Cardiac muscle cell (in vitro differentiated cells and primary cell): ENCODE results near the gene GART. TPM values are rescaled to one million over a fixed set of nuclear protein-coding genes. Genes with fewer than 3 reads are reported as not detected.

Experiments used
- DNase-seq, 2 donors: peaks; one replicate each; pipeline versions ENCODE4 v3.0.0 to v3.0.0-alpha.2; 2010 to 2017; ENCODE audit warnings: low read depth in 1 of 2, low spot score in 1 of 2
- H3K27ac ChIP-seq: fragments of 200-600 bp; sonication (generic); 2 replicates; pipeline ENCODE4 v1.5.1; 2016
- H3K27me3 ChIP-seq: fragments of 200-600 bp; sonication (generic); 2 replicates; pipeline ENCODE4 v1.6.0; 2016; ENCODE audit warnings: control low read depth
- H3K36me3 ChIP-seq: fragments of 200-600 bp; sonication (generic); 2 replicates; pipeline ENCODE4 v1.5.1; 2016; ENCODE audit warnings: control low read depth
- H3K4me1 ChIP-seq: fragments of 200-600 bp; sonication (generic); 2 replicates; pipeline ENCODE4 v1.8.1; 2017; ENCODE audit warnings: low read depth, mild to moderate bottlenecking, mixed run types
- H3K4me3 ChIP-seq: fragments of 200-600 bp; sonication (generic); 2 replicates; pipeline ENCODE4 v1.5.1; 2016; ENCODE audit warnings: mild to moderate bottlenecking
- H3K9me3 ChIP-seq: fragments of 200-600 bp; sonication (generic); 2 replicates; pipeline ENCODE4 v1.5.1; 2017; ENCODE audit warnings: low read depth, mild to moderate bottlenecking, control low read depth
- polyA plus RNA-seq: library from polyadenylated mRNA; unstranded; fragments of >200 nt; fragmentation: Nextera tagmentation; extraction: Ambion mirVana; gene quantifications from 2 replicates; pipeline ENCODE4 v1.2.1, GENCODE V29; 2016
- total RNA-seq: library from RNA; depleted of rRNA; stranded (reverse); fragments of >200 nt; gene quantifications from 2 replicates; pipeline ENCODE4 v1.2.3, GENCODE V29; 2016
- TF ChIP-seq, protein P1 (sequence below): IDR thresholded peaks from 2 replicates; pipeline ENCODE4 v1.5.1; 2012; ENCODE audit warnings: low read depth, mild to moderate bottlenecking, low read length

The GART gene
- total and polyA plus RNA-seq, 2 experiments from 2014 or later, result 53.7 to 129 TPM

DNA sequence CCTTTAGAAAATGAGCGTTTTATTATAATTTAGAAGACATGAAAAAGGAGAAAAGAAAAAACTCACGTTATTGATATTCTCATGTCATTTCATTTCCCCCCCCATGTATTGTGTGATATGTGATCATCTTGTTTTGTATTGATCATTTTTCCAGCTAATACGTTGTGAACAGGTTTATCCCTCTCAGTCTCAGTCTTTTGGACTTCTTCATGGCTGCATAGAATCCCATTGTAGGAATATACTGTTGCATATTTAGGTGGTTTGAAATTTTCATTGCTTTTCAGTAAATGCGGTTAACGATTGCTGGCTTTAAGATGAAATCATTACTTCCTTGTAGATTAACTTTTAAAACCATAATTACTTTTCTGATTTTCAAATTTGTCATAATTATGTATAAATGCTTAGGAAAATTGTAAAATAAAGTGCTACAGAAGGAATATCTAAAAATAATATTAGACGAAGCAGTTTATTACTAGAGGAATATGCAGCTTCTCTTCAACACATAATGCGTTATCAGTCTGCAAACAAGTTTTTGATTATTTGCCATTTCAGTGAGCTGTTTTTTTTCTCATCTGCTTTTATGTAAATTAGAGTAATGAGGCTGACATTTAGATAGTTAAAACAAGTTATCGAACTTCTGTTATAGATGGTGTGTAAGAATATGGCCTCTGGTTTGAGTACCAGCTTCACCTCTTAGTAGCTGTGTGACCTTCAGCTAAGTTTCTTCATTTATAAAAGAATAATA, 2.7 kb upstream of the GART start:
- TF ChIP-seq, protein P1, sequence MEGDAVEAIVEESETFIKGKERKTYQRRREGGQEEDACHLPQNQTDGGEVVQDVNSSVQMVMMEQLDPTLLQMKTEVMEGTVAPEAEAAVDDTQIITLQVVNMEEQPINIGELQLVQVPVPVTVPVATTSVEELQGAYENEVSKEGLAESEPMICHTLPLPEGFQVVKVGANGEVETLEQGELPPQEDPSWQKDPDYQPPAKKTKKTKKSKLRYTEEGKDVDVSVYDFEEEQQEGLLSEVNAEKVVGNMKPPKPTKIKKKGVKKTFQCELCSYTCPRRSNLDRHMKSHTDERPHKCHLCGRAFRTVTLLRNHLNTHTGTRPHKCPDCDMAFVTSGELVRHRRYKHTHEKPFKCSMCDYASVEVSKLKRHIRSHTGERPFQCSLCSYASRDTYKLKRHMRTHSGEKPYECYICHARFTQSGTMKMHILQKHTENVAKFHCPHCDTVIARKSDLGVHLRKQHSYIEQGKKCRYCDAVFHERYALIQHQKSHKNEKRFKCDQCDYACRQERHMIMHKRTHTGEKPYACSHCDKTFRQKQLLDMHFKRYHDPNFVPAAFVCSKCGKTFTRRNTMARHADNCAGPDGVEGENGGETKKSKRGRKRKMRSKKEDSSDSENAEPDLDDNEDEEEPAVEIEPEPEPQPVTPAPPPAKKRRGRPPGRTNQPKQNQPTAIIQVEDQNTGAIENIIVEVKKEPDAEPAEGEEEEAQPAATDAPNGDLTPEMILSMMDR, result no peak

DNA sequence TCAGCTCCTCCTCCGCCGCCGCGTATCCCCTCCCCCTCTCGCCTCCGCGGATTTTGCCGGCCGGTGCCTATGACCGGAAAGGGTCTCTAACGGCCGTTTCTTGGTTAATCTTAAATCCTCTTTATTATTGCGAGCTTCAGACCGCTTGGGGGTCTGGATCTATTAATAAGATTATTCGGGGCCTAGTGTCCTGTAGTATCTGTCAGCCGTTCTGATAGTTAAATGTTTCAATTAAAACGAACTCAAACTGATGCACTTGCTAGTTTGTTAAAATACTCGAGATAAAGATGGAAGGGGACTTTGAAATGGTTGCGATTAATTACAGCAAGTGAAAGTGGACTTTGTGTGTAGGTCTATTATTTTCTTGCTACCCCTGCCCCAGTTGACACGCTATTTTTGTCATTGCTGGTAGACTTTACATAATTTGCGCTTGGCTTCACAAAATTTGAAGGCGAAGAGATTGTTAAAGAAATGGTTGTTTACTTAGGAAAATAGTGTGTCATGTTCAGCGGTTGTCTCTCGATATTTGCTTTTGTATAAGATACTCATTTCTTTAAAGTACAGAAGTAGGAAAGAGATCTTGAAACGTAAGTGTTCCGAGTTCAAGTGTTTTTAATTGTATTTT, 1.7 kb upstream of the GART start:
- peak overlapping the region; percentile 97 for H3K27ac ChIP-seq
- TF ChIP-seq, protein P1, result no peak
- peaks cover 20% of the 10 kb centered on the region for H3K4me1 ChIP-seq
- DNase-seq, result no peak
- H3K36me3 ChIP-seq, result peaks cover 20% of the 10 kb centered on the region
- no peaks in the 10 kb centered on the region for H3K9me3 ChIP-seq
- no peaks in the 10 kb centered on the region for H3K27me3 ChIP-seq
- peak overlapping the region; percentile 93 for H3K4me3 ChIP-seq

More for the DNA sequence above, 2.7 kb upstream of the GART start:
- Histone ChIP-seq H3K36me3 (peaks cover 27% of the 10 kb centered on the region), H3K27ac (no peak overlapping the region), H3K27me3 (no peaks in the 10 kb centered on the region), H3K4me3 (peak overlapping the region; percentile 93), H3K4me1 (peaks cover 20% of the 10 kb centered on the region), H3K9me3 (no peaks in the 10 kb centered on the region)
- no peak for DNase-seq

DNA sequence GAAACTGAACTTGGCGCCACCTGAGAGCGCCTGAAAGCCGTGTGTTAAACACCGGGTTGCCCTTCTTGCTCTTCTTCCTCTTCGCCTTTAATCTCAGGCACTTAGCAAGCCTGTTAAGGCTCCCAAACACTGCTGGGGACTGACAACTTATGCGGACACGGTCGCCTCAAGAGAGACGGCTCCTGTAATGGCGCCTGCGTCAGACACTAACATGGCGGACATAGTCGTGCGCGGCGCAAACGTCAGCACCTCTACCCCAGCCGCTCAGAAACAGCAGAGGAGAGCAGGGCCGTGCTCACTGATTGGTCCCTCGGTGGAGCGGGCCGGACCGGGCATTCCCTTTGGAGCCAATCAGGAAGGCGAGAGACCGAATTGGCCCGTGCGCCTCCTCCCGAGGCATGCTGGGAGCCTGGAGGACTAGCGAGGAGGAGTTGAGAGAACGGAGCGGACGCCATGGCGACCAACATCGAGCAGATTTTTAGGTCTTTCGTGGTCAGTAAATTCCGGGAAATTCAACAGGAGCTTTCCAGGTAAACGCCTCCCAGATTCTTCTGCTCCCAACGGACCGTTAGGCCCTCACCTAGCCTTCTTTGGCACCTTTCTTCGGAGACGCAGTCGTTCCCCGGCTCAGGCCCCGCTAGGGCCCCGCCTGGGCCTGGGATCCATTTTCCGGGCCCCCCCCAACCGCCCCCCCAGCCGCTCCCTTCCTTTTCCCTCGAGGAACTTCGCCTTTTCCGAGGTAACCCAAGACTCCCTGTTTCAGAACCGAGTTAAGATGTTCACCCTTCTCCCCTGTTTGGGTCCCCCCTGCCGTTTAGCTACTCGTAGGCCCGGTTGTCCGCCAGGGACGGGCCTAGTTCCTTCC, 955 bp upstream of the GART start, which contains the start of gene SON:
Gene SON, plus strand, starts transcription at position 399 of the 865 bp plus-strand sequence. Its CDS starts 55 bp downstream, at position 454.
- Histone ChIP-seq H3K27ac (peak within 1 kb of the TSS; percentile 97), H3K36me3 (peaks cover 17% of the 10 kb centered on the region), H3K9me3 (no peaks in the 10 kb centered on the region), H3K27me3 (no peaks in the 10 kb centered on the region), H3K4me1 (peaks cover 20% of the 10 kb centered on the region), H3K4me3 (peak within 1 kb of the TSS; percentile 93)
- peak; percentile 99 for DNase-seq
- TF ChIP-seq, protein P1, result no peak

DNA sequence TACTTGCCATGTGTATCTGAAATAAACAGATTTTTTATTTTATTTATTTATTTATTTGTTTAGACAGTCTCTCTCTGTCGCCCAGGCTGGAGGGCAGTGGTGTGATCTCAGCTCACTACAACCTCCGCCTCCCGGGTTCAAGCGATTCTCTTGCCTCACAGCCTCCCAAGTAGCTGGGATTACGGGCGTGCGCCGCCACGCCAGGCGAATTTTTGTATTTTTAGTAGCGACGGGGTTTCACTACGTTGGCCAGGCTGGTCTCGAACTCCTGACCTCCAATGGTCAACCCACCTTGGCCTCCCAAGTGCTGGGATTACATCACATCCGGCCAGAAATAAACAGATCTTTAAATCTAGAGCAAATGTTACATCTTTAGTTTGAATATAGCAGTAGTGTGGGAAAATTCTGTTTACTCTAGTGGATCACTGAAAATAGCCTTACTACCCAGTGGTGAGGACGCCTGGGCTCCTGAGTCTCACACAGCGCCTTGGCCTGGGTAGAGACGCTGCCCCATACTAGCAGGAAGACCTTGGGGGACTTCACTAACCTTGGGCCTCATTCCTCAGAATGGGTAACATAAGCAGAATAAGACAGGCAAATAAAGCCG, 709 bp downstream of the GART start:
- peak in 1 of 2 donors; percentile 25 for DNase-seq
- TF ChIP-seq, protein P1, result no peak
- no peaks in the 10 kb centered on the region for H3K9me3 ChIP-seq
- H3K36me3 ChIP-seq, result peaks cover 16% of the 10 kb centered on the region
- peaks cover 20% of the 10 kb centered on the region for H3K4me1 ChIP-seq
- H3K4me3 ChIP-seq, result peak overlapping the region; percentile 65
- no peaks in the 10 kb centered on the region for H3K27me3 ChIP-seq
- peak overlapping the region; percentile 97 for H3K27ac ChIP-seq

DNA sequence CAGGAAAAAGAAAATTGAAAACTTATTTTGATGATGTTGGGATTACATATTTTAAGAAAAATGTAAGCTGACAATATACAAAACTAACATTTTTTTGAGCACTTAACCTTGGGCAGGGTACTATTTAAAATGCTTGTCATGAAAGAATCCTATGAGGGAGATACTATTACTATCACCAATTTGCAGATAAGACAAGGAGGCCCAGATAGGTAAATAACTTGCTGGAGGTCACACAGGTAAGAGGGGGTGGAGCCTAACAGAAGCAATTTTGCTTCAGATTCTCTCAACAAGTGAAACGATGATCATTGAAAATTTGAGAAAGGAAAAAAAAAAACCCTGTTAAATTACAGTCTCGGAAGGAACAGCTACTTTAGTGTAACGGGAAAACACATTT, 1.2 kb downstream of the GART start:
- no peak for DNase-seq
- no peaks in the 10 kb centered on the region for H3K9me3 ChIP-seq
- no peak overlapping the region for H3K27ac ChIP-seq
- H3K27me3 ChIP-seq, result no peaks in the 10 kb centered on the region
- peaks cover 15% of the 10 kb centered on the region for H3K36me3 ChIP-seq
- H3K4me3 ChIP-seq, result no peak overlapping the region
- peaks cover 15% of the 10 kb centered on the region for H3K4me1 ChIP-seq
- TF ChIP-seq, protein P1, result no peak
